Left ventricle myocardium superior (tissue), 1 donor: ENCODE data around the gene KLHL11. TPM values are rescaled to one million over a fixed set of nuclear protein-coding genes. Genes with fewer than 3 reads are reported as not detected.

Experiments
- ATAC-seq: fragments of 200-7000 bp; cut with Tn5 transposase; one replicate; pipeline ENCODE4 v1.9.1; 2020; ENCODE audit warnings: mild to moderate bottlenecking, moderate library complexity
- DNase-seq: peaks from one replicate; pipeline ENCODE4 v3.0.0-alpha.2; 2020
- intact Hi-C: fragments of 100-400 bp; cut with micrococcal nuclease; formaldehyde crosslinking; loops from one replicate; pipeline ENCODE4 v1.11.0; 2022
- long read RNA-seq: library from polyadenylated mRNA; unstranded; transcript quantifications from one replicate; pipeline ENCODE4 v2.0.0, GENCODE V29; 2021
- total RNA-seq: library from RNA; stranded (reverse); fragmentation: NEBNext Ultra II Directional; extraction: Animal tissue kit (Norgen Biotek cat#: 25700); gene quantifications from one replicate; pipeline ENCODE4 v1.2.1, GENCODE V29; 2021
- donor health status: DM: no; HTN: yes; CAD: no; lungs with severe emphysema.

Gene KLHL11
- total RNA-seq: 3.5 TPM
- long read RNA-seq, partial matches to known transcripts: 0 of 2 reads
- long read RNA-seq, other reads (novel, unspliced or antisense): 2 of 2 reads

- peak; percentile 94 for DNase-seq
- intact Hi-C loops: no loop called here
- ATAC-seq: peak; percentile 99
Measured at GRCh38 chr17:41864836-41865595, at the start of gene KLHL11. Gene KLHL11, minus strand, starts transcription at chr17:41865423. Its CDS starts 53 bp downstream, at chr17:41865370.

GRCh38 chr17:41915020-41915419 lies 49.8 kb upstream of the KLHL11 start:
- intact Hi-C loops: no loop called here
- ATAC-seq: no peak
- DNase-seq: no peak

- DNase-seq: no peak
- intact Hi-C loops: no loop called here
Measured at GRCh38 chr17:41914358-41914766, 49.1 kb upstream of the KLHL11 start.

GRCh38 chr17:41913798-41914197 lies 48.6 kb upstream of the KLHL11 start:
- DNase-seq: no peak
- intact Hi-C loops: no loop called here
- no peak for ATAC-seq

More at GRCh38 chr17:41914358-41914766, 49.1 kb upstream of the KLHL11 start:
- no peak for ATAC-seq

GRCh38 chr17:41912925-41913324 lies 47.7 kb upstream of the KLHL11 start:
- intact Hi-C loops: no loop called here
- ATAC-seq: no peak

GRCh38 chr17:41910701-41911391 lies 45.6 kb upstream of the KLHL11 start:
- intact Hi-C loops: no loop called here

More at GRCh38 chr17:41912925-41913324, 47.7 kb upstream of the KLHL11 start:
- no peak for DNase-seq

GRCh38 chr17:41909088-41909487 lies 43.9 kb upstream of the KLHL11 start:
- no peak for ATAC-seq
- intact Hi-C loops: no loop called here
- no peak for DNase-seq

More at GRCh38 chr17:41910701-41911391, 45.6 kb upstream of the KLHL11 start:
- ATAC-seq (no peak), DNase-seq (no peak)

- no peak for DNase-seq
- intact Hi-C loops: no loop called here
- no peak for ATAC-seq
Measured at GRCh38 chr17:41907633-41908539, 42.7 kb upstream of the KLHL11 start.

- intact Hi-C loops: no loop called here
- DNase-seq (no peak), ATAC-seq (no peak)
Measured at GRCh38 chr17:41907185-41907556, 41.9 kb upstream of the KLHL11 start.

GRCh38 chr17:41906465-41907184 lies 41.4 kb upstream of the KLHL11 start:
- DNase-seq: no peak
- no peak for ATAC-seq
- intact Hi-C loops: no loop called here

GRCh38 chr17:41905172-41905571 lies 39.9 kb upstream of the KLHL11 start:
- intact Hi-C loops: no loop called here
- DNase-seq: no peak
- no peak for ATAC-seq

- intact Hi-C loops: no loop called here
- ATAC-seq: no peak
- DNase-seq: no peak
Measured at GRCh38 chr17:41904242-41904841, 39.1 kb upstream of the KLHL11 start.

- ATAC-seq (no peak), DNase-seq (no peak)
- intact Hi-C loops: no loop called here
Measured at GRCh38 chr17:41901646-41902045, 36.4 kb upstream of the KLHL11 start.

- intact Hi-C loops: no loop called here
Measured at GRCh38 chr17:41896726-41897125, 31.5 kb upstream of the KLHL11 start.

GRCh38 chr17:41895617-41896016 lies 30.4 kb upstream of the KLHL11 start:
- ATAC-seq: peak; percentile 86
- DNase-seq: peak; percentile 46
- intact Hi-C loops: no loop called here

More at GRCh38 chr17:41896726-41897125, 31.5 kb upstream of the KLHL11 start:
- no peak for ATAC-seq
- DNase-seq: no peak

- peak; percentile 77 for ATAC-seq
- peak; percentile 60 for DNase-seq
- intact Hi-C loops: no loop called here
Measured at GRCh38 chr17:41894791-41895331, 29.6 kb upstream of the KLHL11 start.

- ATAC-seq (no peak), DNase-seq (no peak)
- intact Hi-C loops: no loop called here
Measured at GRCh38 chr17:41893384-41893783, 28.2 kb upstream of the KLHL11 start.

GRCh38 chr17:41892021-41892376 lies 26.8 kb upstream of the KLHL11 start:
- ATAC-seq (no peak), DNase-seq (no peak)
- intact Hi-C loops: no loop called here
